Measurements from ENCODE around the gene NME5. TPM values are rescaled to one million over a fixed set of nuclear protein-coding genes. Genes with fewer than 3 reads are reported as not detected.
"Not testable (repeated sequence)": the region's sequence is repeated elsewhere in the genome, so short reads cannot be mapped to it uniquely, and the experiment has no call there.

NME5 gene
- 10 to 100 TPM; 16.8 to 26.5 (median 25.8) TPM for polyA plus RNA-seq (ENCODE audit: insufficient read length in 3 of 3)
- long read RNA-seq, donor 1, partial matches to known transcripts, result 0 of 1 reads
- long read RNA-seq, donor 1, other reads (novel, unspliced or antisense), result 0 of 1 reads
- long read RNA-seq, donor 2, transcript NME5-201 (6 exons, 1,198 nt), result major isoform, 8 of 9 reads
- long read RNA-seq, donor 2, partial matches to known transcripts, result 0 of 9 reads
- long read RNA-seq, donor 2, other reads (novel, unspliced or antisense), result 0 of 9 reads
- long read RNA-seq, donor 3, transcript NME5-201 (6 exons, 1,198 nt), result major isoform, 7 of 8 reads
- long read RNA-seq, donor 3, partial matches to known transcripts, result 0 of 8 reads
- long read RNA-seq, donor 3, other reads (novel, unspliced or antisense), result 0 of 8 reads
- long read RNA-seq, donor 4, partial matches to known transcripts, result 0 of 4 reads
- long read RNA-seq, donor 4, other reads (novel, unspliced or antisense), result 0 of 4 reads
- long read RNA-seq, donor 5, transcript NME5-201 (6 exons, 1,198 nt), result major isoform, 8 of 8 reads
- long read RNA-seq, donor 5, partial matches to known transcripts, result 0 of 8 reads
- long read RNA-seq, donor 5, other reads (novel, unspliced or antisense), result 0 of 8 reads
- long read RNA-seq, donor 6, transcript NME5-201 (6 exons, 1,198 nt), result major isoform, 7 of 9 reads
- long read RNA-seq, donor 6, partial matches to known transcripts, result 0 of 9 reads
- long read RNA-seq, donor 6, other reads (novel, unspliced or antisense), result 0 of 9 reads
- long read RNA-seq, donor 7, transcript NME5-201 (6 exons, 1,198 nt), result major isoform, 5 of 6 reads
- long read RNA-seq, donor 7, partial matches to known transcripts, result 0 of 6 reads
- long read RNA-seq, donor 7, other reads (novel, unspliced or antisense), result 0 of 6 reads
- long read RNA-seq, donor 8, partial matches to known transcripts, result 0 of 1 reads
- long read RNA-seq, donor 8, other reads (novel, unspliced or antisense), result 0 of 1 reads
- long read RNA-seq, donor 9, partial matches to known transcripts, result 0 of 5 reads
- long read RNA-seq, donor 9, other reads (novel, unspliced or antisense), result 0 of 5 reads
- long read RNA-seq, donor 10, partial matches to known transcripts, result 0 of 7 reads
- long read RNA-seq, donor 10, other reads (novel, unspliced or antisense), result 0 of 7 reads
- long read RNA-seq, donor 11, partial matches to known transcripts, result 0 of 1 reads
- long read RNA-seq, donor 11, other reads (novel, unspliced or antisense), result 0 of 1 reads
- long read RNA-seq, donor 12, transcript NME5-201 (6 exons, 1,198 nt), result major isoform, 11 of 16 reads
- long read RNA-seq, donor 12, partial matches to known transcripts, result 5 of 16 reads
- long read RNA-seq, donor 12, other reads (novel, unspliced or antisense), result 0 of 16 reads
- long read RNA-seq, donor 13, partial matches to known transcripts, result 0 of 3 reads
- long read RNA-seq, donor 13, other reads (novel, unspliced or antisense), result 0 of 3 reads
- long read RNA-seq, donor 14, partial matches to known transcripts, result 0 of 3 reads
- long read RNA-seq, donor 14, other reads (novel, unspliced or antisense), result 0 of 3 reads
- long read RNA-seq, donor 15, transcript NME5-201 (6 exons, 1,198 nt), result major isoform, 5 of 5 reads
- long read RNA-seq, donor 15, partial matches to known transcripts, result 0 of 5 reads
- long read RNA-seq, donor 15, other reads (novel, unspliced or antisense), result 0 of 5 reads
- long read RNA-seq, donor 16, partial matches to known transcripts, result 0 of 5 reads
- long read RNA-seq, donor 16, other reads (novel, unspliced or antisense), result 0 of 5 reads

DNA sequence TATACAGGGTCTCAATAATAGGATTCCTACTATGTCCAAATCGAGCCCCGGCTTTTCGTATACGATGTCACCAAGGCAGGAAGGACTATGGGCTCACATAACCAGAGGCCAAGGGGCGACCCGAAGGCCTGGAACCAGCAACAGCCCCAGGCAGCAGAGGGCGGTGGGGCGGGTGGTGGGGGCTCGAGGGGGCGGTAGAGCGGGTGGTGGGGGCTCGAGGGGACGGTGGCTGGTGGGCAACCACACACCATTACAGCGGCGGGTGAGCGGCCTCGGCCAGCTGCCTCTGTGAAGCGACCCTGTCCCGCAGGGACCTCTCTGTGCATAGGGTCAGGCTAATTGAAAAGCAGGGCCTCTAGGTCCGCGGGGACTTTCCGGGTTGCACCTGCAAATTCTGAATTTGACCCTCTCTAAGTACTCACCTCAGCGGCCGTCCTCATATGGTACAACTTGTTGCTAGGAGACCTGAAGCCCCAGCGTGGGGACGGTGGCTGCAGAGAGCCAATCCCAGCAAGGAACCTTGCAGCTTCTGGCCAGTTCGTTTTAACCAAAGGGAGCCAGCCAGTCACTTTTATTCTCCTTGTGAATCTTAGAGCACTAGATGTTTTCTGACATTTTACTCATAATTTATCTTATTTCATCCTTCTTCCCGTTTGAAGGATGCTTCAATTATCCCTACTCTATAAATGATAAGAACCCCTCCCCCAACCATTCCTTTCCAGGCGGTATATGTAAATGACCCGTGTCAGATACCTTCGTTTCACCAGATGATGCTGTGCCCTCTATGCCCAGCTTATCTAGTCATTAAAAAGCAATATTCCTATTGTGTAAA, at the start of gene NME5:
Gene NME5 (minus strand): TSS at position 480 of the 832 bp plus-strand sequence. CDS start 648 bp downstream, outside the sequence.
- DNase-seq, result peak; percentile 84

- no peak for DNase-seq
Observed at GRCh38 chr5:138188626-138189025, 49.4 kb upstream of the NME5 start.

DNA sequence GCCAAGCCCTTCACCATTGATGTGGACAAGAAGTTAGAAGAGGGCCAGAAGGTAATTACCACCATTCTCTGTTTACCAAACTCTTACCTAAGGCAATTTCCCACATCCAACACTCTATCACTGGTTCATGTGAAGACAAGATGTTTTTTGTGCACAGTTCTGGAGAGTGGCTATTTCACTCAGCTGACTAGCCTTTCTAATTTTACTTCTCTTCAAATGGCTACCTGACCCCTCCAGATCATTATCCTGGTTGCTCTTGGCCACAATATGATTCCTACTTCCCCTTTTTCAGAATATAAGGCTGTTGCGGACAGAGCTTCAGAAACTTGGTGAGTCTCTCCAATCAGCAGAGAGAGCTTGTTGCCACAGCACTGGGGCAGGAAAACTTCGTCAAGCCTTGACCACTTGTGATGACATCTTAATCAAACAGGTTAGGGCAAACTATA, 46.8 kb upstream of the NME5 start:
- DNase-seq, result no peak

- DNase-seq, result no peak
Observed at GRCh38 chr5:138182808-138183207, 43.6 kb upstream of the NME5 start.

- no peak for DNase-seq
Observed at GRCh38 chr5:138180841-138181240, 41.6 kb upstream of the NME5 start.

GRCh38 chr5:138180183-138180782, 41.1 kb upstream of the NME5 start:
- peak; percentile 71 for DNase-seq

DNA sequence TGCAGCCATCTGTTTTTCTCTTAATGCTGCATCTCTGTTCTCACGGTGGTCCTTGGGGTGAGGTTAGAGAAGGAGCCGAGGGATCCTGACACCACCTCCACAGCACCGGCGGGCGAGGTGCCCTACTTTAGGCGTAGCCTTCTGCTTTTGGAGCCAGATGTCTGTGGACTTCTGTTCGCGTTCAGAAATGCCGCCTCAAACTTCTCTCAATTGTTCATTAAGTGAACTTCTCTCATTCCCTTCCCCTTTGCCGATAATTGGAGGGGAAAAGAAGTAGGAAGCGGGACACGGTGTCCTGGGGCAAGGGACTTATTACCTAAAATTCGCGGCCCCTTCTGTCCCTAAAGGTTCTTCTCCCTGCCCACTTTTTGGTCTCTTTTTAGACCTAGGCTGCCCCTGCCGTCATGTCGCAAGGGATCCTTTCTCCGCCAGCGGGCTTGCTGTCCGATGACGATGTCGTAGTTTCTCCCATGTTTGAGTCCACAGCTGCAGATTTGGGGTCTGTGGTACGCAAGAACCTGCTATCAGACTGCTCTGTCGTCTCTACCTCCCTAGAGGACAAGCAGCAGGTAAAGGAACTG, 40.1 kb upstream of the NME5 start:
- no peak for DNase-seq

- peak; percentile 97 for DNase-seq
Observed at GRCh38 chr5:138178516-138179276, 39.5 kb upstream of the NME5 start, which contains the start of the genes BRD8 and KIF20A. Gene BRD8, minus strand, starts transcription at chr5:138178630. Its CDS starts 16 bp downstream, at chr5:138178614. Gene KIF20A, plus strand, starts transcription at chr5:138179112. Its CDS starts 569 bp downstream, at chr5:138179681.

DNA sequence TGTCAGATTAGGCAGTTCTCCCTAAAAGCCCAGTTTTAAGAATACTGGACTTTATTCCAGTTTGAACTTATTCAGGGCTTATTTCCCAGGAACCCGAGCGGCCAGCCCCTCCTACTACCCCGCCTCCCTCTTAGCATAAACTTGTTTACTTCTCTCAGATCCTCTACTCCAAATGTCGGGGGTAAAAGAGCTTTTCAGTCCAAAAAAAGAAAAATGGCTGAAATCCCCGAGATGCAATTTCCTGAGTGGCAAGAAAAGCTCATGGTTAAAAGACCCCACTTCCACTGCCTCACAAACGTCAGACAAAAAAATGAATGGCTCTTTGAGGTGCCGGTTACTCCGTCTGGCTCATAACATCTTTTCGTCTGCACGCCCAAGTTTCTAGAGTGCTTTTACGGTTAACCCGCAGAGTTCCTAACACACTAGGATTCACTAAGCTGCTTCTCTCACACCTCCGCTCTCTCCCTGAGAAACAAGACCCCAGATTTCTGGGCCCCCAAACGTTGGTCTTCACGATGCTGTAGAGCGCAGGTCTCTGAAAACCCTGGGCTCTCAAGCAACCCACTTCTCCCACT, 38.8 kb upstream of the NME5 start:
- peak; percentile 38 for DNase-seq

- no peak for DNase-seq
Observed at GRCh38 chr5:138170299-138170698, 31.1 kb upstream of the NME5 start.

DNA sequence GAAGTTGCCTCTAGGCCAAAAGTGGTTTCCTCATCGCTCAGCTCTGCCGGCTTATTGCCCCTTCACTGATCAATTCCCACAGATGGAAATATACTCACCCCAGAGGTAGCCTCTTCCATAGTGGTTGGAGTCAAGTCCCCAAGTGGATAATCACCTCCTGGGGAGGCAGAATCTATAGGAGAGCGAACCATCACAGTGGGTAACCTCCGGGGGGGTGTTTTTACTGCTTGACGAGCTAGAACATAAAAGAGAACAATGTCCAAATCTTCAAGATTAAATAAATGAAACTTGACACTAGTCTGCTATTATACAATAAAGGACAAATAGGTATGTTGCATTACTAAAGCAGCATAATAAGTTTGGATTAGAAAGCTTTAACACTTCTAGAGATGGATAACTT, 29.9 kb upstream of the NME5 start:
- DNase-seq, result no peak

DNA sequence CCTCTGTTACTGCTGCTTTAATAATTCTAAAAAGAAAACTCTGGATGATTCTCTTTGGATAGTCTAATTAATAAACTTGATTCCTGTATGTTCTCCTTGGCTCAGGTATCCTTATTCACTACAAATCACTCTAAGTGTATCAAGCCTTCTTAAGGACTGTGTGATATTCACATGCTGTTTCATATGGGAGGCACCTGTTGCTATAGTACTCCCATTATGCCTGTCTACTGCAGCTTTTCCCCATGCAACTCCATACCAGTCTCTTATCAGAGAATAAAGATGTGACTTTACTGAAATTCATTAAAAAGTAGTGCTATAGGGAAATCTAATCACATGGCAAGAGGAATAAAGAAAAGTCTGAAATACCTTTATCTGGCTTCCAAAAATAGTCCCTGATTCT, 24.5 kb upstream of the NME5 start:
- no peak for DNase-seq

GRCh38 chr5:138160706-138161105, 21.5 kb upstream of the NME5 start:
- DNase-seq, result no peak

- DNase-seq, result no peak
Observed at GRCh38 chr5:138159666-138160065, 20.4 kb upstream of the NME5 start.

GRCh38 chr5:138157626-138158025, 18.4 kb upstream of the NME5 start:
- no peak for DNase-seq

DNA sequence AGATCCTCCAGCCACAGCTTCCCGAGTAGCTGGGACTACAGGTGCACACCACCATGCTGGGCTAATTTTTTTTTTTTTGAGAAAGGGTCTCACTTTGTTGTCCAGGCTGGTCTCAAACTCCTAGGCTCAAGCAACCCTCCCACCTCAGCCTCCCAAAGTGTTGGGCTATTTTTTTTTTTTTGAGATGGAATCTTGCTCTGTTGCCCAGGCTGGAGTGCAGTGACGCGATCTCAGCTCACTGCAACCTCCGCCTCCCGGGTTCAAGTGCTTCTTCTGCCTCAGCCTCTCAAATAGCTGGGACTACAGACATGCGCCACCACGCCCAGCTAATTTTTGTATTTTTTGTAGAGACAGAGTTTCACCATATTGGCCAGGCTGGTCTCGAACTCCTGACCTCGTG, 16.7 kb upstream of the NME5 start:
- not testable (repeated sequence) for DNase-seq

DNA sequence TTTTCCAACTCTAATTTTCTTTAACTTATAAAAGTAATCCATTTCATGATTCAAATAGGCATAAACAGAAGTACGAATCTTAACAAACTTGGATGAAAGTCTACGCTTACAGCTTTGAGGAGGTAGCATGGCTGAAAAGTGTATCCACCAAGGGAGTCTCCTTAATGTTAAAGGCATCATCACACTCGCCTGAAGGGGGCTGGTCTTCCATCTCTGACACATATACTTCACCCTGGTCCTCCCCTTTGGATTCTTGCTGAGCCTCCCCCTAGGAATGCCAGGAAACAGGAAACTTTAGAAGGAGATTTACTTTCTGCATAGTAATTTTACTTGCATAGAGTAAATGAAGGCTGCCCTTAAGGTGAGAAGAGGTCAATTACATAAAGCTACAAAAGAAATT, 10.3 kb upstream of the NME5 start:
- DNase-seq, result peak; percentile 12

GRCh38 chr5:138148811-138149210, 9.6 kb upstream of the NME5 start:
- no peak for DNase-seq
